ENCODE data around the gene LANCL3. TPM values are rescaled to one million over a fixed set of nuclear protein-coding genes. Genes with fewer than 3 reads are reported as not detected.

LANCL3 gene
- total RNA-seq, 1 experiment from 2014 or later = 0.26 TPM

DNA sequence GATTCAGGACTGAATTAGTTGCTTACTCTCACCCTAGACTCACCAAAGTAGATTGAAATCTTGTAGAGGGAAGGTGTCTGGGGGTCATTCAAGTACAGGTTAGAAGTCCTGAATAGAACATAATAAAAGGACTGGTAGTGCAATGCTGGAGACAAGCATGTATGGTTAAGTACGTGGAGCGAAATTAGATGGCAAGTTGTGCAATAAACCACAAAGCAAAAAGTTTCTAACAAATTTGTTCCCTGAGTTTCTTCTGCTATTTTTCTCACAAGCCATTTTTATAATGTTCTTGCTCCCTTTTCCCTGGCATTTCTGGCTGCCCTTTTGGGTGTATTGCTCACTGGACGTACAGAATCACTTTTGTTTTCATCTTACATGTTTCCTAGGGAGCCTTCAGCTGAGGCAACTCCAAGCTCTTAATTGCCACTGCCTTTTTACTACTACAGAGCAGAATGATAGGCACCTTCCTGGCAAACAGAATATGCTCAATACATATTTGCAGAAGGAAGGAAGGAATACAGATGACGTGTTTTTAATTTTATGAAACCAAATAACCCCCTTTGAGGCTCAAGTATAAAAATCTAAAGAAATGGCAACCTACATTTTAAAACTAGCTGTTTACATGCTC lies 23.4 kb downstream of the LANCL3 start:
- Mint-ChIP-seq H3K9me3 (peaks cover 18 to 41% of the 10 kb centered on the region in 2 experiments), H3K4me1 (no peaks in the 10 kb centered on the region), H3K27ac (no peak overlapping the region), H3K27me3 (ENCODE audit: low read depth) (peaks cover 2% of the 10 kb centered on the region; the same call in 1 of the 2 replicates), H3K36me3 (ENCODE audit: insufficient read depth in 1 of 3, low read depth in 3 of 3) (peaks cover 0 to 2% (median 0%) of the 10 kb centered on the region in 3 experiments; a peak in 3 of 7 replicates), H3K4me3 (no peak overlapping the region)
- Histone ChIP-seq H3K14ac (ENCODE audit: insufficient read depth, low read length) (no peak overlapping the region), H4K5ac (ENCODE audit: insufficient read length, low read depth, low read length) (no peak overlapping the region), H3K9ac (ENCODE audit: extremely low read depth, insufficient read length, low read length) (no peak overlapping the region), H3K4me1 (ENCODE audit: insufficient read depth, low read length) (no peaks in the 10 kb centered on the region), H2BK15ac (ENCODE audit: low read depth, low read length) (no peak overlapping the region), H3T11ph (ENCODE audit: low read length) (no peak overlapping the region), H2BK5ac (ENCODE audit: insufficient read length, low read length) (no peak overlapping the region), H3K79me2 (ENCODE audit: insufficient read depth, low read length) (no peaks in the 10 kb centered on the region), H2BK20ac (ENCODE audit: low read depth, low read length, poor library complexity, severe bottlenecking) (no peak overlapping the region), H2BK12ac (ENCODE audit: insufficient read length, low read depth, low read length) (no peak overlapping the region), H3K79me1 (ENCODE audit: insufficient read depth, low read depth, low read length, poor library complexity, severe bottlenecking) (no peaks in the 10 kb centered on the region), H3K4ac (ENCODE audit: low read depth, low read length) (no peak overlapping the region), H3K23ac (ENCODE audit: insufficient read length, low read depth, low read length) (no peak overlapping the region), H3K18ac (ENCODE audit: insufficient read length, low read depth, low read length) (no peak overlapping the region), H2AK5ac (ENCODE audit: insufficient read length, low read length) (no peak overlapping the region), H3K27me3 (ENCODE audit: insufficient read depth, low read length) (no peaks in the 10 kb centered on the region; the same call in 1 of the 2 replicates), H2BK120ac (ENCODE audit: low read depth, low read length, poor library complexity, severe bottlenecking) (no peak overlapping the region), H3K56ac (ENCODE audit: insufficient read length, low read depth, low read length) (no peak overlapping the region), H4K8ac (replicated peaks; ENCODE audit: insufficient read length, low read depth, low read length) (no peak overlapping the region), H4K91ac (ENCODE audit: insufficient read length, low read depth, low read length) (no peak overlapping the region), H3K27ac (ENCODE audit: insufficient read length, low read depth, low read length) (no peak overlapping the region), H3K23me2 (ENCODE audit: insufficient read length, low read depth, low read length, poor library complexity, severe bottlenecking) (no peaks in the 10 kb centered on the region), H2AFZ (ENCODE audit: low read length) (no peak overlapping the region), H3K9me3 (ENCODE audit: control insufficient read depth, low read depth, low read length) (no peaks in the 10 kb centered on the region), H4K20me1 (ENCODE audit: control insufficient read depth, insufficient read depth, insufficient read length) (no peaks in the 10 kb centered on the region), H3K4me2 (ENCODE audit: insufficient read depth, insufficient read length, low read length) (no peak overlapping the region)
- TF ChIP-seq CTCF (conservative IDR thresholded peaks at IDR 0.05) = no peak
- no CpG with 5 or more reads among the region's 4 CpGs for WGBS (ENCODE audit: extremely low coverage, insufficient read length, low lambda C conversion rate)
- no peak for DNase-seq
